Skeletal muscle cell (primary cell): Measurements from ENCODE around the gene KLK15.
"Not testable (repeated sequence)": the region's sequence is repeated elsewhere in the genome, so short reads cannot be mapped to it uniquely, and the experiment has no call there.

Source experiments
- DNase-seq: peaks from one replicate; pipeline ENCODE4 v3.0.0-alpha.2; 2010; ENCODE audit warnings: low read depth
- H3K4me3 ChIP-seq: 2 replicates; pipeline ENCODE4 v1.5.1; 2011; ENCODE audit warnings: low read depth, mild to moderate bottlenecking, control low read depth, low read length, moderate library complexity

Gene KLK15

DNA sequence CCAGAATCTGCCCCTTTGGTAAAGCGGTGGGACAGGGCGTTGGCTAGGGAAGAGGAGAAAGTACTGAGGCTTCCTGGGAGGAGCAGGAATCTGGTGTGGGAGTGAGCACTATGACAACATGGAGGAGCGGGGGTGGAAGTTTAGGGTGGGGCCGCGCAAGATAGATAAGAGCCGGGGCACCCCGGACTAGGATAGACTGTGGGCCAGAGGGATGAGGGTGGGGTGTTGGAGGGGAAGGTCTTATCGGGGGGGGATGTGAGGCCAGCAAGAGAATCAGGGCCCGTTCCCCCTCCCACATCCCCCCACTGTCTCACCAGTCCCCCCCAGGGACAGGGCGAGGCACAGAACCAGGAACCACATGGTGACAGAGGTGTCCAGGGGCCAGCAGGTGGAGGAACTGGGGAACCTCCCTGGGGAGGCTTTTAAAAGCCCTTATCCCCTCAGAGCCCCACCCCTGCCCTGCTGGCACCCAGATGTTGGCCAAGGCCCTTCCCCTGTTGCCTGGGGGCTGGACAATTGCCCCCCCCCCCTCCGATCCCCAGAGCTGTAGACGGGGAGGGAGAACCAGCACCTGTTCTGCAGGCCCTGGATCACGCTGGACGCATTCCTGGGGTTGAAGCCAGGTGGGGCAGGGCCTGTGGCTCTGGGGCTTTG, 9.9 kb downstream of the KLK15 start, which contains the start of gene KLK1:
KLK1 (minus strand) TSS at position 399 of the 654 bp plus-strand sequence; CDS start at position 360, 39 bp downstream.
- no peak within 1 kb of the TSS for H3K4me3 ChIP-seq
- no peak for DNase-seq

DNA sequence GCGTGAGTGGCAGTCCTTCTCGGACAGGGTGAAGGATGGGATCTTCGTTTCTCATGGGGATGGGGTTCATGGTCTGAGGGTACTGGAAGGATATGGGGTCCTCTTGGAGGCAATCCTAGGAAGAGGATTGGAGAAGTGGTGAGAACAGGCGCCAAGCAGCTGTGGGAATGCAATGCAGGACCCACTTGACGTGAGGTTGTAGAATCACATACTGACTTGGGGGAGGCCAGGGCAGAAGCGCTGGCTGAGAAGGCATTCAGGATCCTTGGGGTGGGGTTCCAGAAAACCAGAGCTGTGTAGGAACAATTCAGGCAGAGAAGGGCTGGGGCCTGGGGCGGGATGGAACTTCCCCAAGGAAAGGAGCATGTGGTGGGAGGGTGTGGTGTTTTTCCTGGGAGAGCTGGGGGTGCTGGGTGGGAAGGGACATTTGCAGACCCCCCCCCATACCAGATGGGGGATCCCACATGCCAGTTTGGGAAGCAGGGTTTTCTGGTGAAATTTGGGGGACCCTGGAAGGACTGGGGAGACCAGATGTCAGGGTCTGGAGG, 10.6 kb downstream of the KLK15 start:
- H3K4me3 ChIP-seq = no peak overlapping the region
- DNase-seq = no peak

DNA sequence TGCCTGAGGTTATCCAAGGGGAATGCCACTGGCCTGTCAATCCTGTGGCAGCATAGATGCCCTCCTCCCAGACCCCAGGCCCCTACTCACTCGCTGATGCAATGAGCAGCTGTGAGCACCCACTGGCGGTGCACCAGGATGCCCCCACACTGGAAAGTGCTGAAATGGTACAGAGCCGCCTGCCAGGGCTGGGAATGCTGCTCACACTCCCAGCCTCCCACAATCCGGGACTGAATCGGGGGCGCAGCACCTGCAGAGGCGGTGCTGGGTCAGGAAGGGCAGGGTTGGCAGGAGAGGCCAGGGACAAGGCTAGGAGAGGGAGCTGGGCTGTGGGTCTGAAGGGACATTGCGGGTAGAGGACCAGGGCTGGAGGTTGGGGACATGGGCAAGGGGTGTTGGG, 11.8 kb downstream of the KLK15 start:
- H3K4me3 ChIP-seq = no peak overlapping the region
- DNase-seq = no peak

DNA sequence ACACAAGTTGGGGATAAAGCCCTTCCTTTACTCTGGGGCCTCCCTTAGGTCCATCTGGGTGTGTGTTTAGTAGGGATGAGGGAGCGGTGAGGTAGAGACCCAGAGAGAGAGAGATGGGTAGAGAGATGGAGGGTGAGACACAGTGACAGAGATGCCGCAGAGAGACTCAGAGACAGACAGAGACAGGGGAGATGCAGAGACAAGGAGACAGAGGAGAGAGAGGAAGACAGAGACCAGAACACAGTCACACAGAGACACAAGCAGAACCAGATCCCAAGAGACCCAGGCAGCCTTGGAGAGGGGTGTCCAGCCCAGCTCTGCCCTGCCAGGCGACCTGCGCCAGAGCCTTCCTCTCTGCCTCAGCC, 12.1 kb downstream of the KLK15 start:
- H3K4me3 ChIP-seq = no peak overlapping the region
- DNase-seq = no peak

DNA sequence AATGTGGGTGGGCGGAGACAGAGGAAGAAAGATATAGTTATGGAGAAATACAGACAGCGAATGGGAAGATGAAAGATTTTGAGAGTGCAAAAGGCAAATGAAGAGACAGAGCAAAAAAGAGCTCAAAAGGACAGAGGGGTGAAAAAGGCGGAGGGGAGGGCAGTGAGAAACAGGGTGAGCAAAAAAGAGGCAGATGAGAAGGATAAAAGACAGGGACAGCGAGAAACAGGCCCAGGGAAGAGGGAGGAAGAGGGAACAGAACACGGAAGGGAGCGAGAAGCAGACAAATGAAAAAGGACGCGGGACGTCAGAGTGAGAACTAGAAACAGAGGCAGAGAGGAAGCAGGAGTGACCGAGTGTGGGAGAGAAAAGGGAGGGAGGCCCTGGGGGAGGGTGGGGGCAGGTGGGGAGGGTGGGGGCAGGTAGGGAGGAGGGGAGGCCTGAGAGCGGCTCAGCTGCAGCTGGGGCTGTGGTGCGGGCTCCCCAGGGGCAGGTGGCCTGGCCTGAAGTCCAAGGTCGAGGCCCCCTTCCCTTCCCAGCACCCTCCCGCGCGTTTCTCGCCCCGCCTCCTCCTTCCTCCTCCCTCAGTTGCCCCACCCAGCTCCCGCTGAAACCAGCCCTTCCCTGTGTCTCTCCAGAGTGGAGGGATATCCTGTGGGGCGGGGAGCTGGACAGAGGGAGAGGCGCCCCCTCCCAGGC, 12.7 kb downstream of the KLK15 start:
- DNase-seq = no peak

DNA sequence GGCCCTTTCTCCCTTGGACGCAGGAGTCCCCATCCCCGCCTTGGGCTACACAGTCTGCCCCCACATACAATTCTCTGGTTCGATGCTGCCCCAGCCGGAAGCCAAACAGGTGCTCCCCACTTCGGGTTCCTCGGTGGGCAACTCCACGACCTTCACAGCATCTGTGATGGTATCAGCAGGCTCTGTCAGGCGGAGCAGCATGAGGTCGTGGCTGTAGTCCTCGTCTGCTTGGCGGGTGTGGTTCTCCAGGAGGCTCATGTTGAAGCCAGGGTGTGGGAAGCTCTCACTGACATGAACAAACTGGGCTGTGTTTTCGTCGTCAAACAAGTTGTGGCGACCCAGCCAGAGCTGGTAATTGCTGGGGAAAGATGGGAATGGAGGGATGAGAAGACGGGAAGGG, 13.3 kb downstream of the KLK15 start:
- no peak overlapping the region for H3K4me3 ChIP-seq
- no peak for DNase-seq

More for the DNA sequence above, 12.7 kb downstream of the KLK15 start:
- H3K4me3 ChIP-seq = no peak overlapping the region

DNA sequence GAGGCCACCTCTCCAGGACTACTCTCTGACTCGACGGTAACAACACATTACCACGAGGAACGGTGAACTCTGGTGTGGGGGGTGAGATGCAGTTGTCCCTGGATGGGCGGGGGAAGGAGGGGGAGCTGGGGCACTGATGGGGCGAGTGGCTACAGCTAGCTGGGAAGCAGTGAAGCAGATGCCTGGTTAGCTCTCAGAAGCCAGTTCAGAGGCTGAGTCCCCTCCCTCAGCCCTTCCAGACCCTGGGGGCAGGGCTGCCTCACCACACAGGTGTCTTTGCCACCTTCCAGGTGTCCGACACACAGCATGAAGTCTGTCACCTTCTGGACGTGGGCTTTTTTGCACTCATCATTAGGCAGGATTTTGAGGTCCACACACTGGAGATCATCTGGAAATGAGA, 13.7 kb downstream of the KLK15 start:
- DNase-seq = no peak
- H3K4me3 ChIP-seq = no peak overlapping the region

DNA sequence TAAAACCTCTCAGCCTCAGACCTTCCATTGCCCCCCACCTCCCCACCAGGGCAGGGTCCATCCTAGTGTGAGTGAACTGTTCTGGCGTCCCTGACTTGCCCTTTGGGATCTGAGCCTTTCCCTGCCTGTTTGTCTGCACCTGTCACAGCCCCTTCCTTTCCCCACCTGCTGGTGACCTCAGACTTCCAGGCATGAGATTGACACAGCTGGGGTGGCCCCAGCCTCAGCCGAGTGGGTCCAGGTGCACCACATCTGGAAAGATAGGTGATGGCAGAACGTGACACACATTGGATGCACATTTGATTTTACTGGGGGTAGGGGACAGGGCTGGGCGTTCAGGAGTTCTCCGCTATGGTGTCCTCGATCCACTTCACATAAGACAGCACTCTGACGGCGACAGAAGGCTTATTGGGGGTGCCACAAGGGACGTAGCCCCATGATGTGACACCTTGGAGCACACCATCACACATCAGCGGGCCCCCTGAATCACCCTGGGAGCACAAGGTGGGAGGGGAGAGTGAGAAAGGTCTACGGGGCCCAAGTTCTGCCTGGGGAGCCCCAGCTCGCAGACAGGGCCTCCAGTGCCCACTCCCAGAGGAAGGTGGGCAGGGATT, 14.4 kb downstream of the KLK15 start:
- no peak for DNase-seq

DNA sequence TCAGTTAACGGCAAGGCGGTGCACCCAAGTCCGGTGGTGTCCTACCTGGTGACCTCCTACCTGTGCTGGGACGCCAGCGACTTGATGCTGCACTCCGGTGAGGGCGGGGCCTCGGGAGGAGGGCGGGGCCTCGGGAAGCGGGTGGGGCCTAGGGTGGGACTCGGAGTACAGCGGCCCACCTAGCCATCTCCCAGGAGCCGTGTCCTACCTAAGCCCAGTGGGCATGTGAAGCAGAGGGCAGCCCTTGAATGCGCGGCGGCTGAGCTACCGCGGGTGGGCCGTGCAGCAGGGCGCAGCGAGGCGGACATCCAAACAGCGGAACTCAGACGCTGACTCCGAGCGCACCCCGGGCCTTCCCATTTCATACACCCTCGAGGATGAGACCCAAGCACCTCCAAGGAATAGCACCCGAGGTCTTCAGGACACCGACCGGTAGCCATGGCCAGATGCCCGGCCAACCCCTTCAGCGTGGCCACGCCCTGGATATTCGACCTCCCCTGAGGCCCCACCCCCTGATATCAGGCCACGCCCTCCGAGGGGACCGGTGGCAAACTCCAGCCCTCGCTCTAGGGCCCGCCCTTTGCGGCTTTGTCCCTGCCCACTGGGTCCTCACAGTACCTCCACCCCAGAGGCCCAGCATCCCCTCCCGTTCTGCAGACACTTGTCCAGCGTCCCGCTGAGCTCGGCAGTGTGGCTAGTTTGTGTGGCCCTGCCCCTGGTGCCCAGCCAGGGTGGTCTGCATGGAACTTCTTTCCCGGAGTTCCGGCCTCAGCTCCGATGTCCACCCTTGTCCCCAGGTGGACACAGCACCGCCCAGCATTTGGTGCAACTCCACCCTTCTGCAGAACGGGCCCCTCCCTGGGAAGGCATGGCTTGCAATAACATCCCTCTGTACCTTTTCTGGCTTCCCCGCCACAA, 15.2 kb downstream of the KLK15 start:
- DNase-seq = no peak
- H3K4me3 ChIP-seq = peak overlapping the region; percentile 55

More for the DNA sequence above, 14.4 kb downstream of the KLK15 start:
- H3K4me3 ChIP-seq = no peak overlapping the region

DNA sequence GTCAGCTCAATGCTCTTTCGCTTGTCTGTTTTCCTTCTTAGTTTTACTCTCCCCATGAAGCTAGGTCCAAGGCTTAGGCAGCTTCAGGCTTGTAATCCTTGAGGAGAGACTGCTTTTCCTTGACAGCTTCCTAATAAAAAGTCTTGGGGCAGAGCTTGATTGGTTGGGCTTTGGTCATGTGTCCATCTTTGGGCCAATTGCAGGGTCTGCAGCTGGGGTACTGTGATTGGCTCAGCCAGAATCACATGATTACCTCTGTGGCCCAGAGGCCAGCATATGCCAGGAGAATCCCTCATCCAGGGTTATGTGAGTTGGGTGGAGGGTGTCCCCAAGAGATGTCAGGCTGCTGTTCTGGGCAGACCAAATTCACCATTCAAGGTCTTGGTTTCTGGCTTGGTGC, 17.9 kb downstream of the KLK15 start:
- no peak overlapping the region for H3K4me3 ChIP-seq
- DNase-seq = no peak

DNA sequence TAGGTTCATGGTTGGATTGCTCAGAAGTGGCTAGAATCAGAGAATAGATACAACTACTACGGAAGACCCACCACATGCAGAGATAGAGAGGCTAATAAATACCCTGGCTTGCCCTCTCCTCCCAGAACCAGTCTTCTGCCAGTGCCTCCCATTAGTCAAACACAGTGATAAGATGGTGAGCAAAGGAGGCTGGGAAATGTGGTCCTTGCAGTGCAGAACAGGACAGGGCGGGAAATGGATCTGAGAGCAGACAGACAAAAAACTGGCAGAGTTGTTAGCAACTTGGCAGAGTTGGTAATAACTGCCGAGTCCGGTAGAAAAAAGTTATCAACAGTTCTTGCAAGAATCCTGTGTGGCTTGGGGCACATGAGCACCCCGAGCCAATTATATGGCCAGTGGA, 18.5 kb downstream of the KLK15 start:
- H3K4me3 ChIP-seq = no peak overlapping the region
- DNase-seq = no peak

DNA sequence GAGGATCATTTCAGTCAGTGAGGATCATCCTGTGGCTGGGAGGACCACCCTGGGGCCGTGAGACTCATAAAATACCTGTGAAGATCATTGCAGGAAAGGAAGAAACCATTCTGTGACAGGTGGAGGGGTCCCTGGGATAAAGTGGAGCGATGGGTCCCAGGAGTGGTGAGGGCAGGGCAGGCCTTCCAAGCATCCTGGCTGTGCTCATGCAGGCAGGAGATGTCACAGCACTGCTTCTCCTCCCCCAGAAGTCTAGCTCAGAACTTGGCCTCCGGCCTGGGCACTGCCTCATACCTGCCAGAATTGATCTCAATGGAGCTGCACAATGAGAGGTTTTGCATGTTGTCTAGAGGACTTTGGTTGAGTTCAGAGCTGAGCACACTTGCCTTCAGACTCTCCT, 20.9 kb downstream of the KLK15 start:
- DNase-seq = no peak
- no peak overlapping the region for H3K4me3 ChIP-seq

DNA sequence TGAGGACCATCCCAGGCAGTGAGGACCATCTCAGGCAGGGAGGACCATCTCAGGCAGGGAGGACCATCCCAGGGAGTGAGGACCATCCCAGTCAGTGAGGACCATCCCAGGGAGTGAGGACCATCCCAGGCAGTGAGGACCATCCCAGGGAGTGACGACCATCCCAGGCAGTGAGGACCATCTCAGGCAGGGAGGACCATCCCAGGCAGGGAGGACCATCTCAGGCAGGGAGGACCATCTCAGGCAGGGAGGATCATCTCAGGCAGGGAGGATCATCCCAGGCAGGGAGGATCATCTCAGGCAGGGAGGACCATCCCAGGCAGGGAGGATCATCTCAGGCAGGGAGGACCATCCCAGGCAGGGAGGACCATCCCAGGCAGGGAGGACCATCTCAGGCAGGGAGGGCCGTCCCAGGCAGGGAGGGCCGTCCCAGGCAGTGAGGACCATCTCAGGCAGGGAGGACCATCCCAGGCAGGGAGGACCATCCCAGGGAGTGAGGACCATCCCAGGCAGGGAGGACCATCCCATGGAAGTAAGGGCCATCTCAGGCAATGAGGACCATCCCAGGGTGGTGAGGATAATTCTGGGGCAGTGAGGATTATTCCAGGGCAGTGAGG, 21.6 kb downstream of the KLK15 start:
- H3K4me3 ChIP-seq, DNase-seq: not testable (repeated sequence)

DNA sequence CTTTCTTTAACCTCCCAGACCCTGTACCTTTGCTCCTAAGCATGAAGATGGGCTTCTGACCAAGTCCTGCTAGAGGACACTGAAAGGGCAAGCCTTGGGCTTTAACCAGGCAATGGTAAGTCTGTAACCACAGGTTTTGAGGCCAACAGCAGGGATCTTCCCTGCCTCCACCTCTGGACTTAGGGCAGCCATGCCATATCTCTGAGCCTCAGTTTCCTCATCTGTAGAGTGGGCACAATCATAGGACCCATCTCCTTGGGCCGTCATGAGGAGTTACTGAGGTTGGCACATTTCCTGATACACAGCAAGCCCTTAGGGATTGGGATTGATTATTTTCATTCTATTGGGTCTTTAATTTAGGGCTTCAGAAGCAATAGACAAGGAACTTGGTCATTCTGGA, 24.5 kb downstream of the KLK15 start:
- no peak for DNase-seq
- no peak overlapping the region for H3K4me3 ChIP-seq

DNA sequence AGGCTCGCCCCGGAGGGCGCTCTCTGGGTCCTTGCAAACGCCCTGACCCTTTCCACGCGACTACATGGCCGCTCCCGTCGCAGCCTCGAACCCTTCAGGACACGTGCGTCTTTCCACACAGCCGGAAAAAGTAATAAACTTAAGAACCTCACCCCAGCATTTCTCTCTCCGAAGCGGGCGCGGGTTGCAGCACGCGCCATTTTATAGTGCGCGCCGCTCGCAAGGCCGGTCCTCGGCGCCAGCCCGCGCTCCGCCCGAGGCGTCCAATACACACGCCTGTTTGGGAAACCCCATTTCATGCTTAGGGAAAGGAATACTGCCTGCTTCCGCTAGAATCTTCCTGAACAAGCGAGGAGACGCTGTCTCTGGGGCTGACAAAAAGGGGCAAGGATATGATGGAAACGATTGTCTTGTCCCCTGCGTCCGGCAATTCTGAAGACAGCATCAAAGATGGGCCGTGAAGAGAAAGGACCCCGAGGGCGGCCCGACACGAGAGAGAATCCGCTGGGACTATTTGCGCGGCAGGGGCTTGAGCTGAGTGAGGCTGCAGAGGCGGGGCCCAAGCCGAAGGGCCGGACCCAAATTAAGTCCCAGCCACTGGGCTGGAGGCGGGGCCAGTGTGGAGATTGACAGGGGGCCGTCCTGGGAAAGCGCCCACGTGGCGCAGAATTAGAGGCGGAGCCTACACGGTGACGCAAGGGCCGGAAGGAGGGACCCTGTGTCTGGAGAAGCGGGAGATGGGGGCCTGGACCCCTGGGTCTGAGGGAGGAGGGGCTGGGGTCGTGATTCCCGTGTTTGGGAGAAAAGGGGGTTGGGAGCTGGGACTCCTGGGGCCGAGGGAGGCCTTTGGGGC, 28.7 kb downstream of the KLK15 start:
- DNase-seq = peak; percentile 96

DNA sequence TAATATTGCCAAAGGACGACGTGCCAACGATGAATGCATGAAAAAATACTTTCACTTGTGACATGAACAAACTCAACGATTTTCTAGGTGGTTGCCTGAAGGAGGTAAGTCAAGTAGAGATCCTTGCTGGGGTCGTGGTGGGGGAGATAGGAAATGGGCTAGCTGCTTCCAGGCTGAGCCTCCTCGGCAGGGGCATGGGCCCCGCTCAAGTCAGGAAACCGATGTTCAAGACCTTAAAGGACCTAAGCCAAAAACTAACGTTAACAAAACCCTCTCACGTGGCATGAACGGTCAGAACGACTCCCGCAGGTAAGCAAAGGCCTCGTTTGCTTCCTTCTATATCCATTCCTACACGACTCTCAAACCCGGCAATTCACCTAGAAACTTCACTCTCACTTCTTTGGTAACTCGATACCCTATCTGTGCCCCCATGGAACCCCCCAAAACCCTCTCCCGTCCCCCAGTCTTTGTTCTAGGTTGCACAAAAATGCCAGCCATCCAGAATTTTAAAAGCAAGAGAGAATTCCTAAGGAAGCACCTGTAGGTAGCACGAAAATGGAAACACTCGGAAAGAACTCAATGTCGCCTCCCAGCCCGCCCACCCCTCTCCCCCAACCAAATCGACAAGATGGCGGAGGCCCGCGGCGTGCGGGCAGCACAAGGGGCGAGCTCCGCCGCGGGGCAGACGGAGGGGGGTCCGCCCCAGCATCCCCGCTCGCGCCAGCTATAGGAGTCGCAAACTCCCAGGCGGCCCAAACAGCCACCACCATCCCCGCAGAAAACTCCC, 29.5 kb downstream of the KLK15 start:
- DNase-seq = no peak
- peak overlapping the region; percentile 99 for H3K4me3 ChIP-seq

More for the DNA sequence above, 28.7 kb downstream of the KLK15 start:
- peak overlapping the region; percentile 99 for H3K4me3 ChIP-seq

DNA sequence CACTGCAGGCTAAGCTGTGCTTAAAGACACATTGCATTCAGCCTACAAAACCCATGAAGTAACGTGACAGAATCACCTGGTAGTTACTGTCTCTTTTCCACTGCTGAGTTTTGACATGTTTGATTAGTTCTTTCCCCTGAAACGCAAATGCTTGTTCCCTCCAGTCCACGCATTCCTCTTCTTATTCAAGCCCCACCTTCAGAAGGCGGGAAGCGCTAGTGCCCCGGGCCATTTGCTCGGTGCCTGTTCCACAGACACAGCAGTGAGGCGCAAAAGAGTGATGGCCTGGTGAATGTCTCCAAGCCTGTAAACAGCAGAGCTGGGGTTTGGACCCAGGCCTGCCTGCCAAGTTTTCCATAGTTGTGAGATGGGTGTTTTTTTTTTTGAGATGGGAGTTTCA, 32.3 kb downstream of the KLK15 start:
- H3K4me3 ChIP-seq = no peak overlapping the region
- no peak for DNase-seq

DNA sequence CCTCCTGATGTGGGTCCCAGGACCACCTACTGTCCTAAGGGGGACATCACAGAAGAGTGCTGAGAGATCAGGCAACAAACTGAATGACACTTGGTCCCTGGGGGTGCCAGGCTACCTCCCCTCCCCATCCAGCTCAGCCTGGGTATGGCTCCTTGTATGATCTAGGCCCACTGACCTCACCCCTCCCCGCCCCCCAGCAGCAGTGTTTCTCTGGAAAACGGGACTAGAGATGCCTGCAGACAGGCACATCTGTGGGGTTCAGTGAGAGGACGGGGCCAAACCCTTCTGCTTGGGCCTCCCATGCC, 33.9 kb downstream of the KLK15 start:
- no peak overlapping the region for H3K4me3 ChIP-seq
- no peak for DNase-seq
